Stimulated activated CD8-positive, alpha-beta memory T cell treated with anti-CD3 and anti-CD28 coated beads, Interleukin-2, amount 100 ng/mL, for 48 hours (primary cell): ENCODE measurements around the gene AFF1.
"Not testable (repeated sequence)": the region's sequence is repeated elsewhere in the genome, so short reads cannot be mapped to it uniquely, and the experiment has no call there.

Source experiments
- DNase-seq, 2 donors: peaks; one replicate each; pipeline ENCODE4 v3.0.0-alpha.2; 2020; ENCODE audit warnings: low read depth in 2 of 2

AFF1 gene

DNA sequence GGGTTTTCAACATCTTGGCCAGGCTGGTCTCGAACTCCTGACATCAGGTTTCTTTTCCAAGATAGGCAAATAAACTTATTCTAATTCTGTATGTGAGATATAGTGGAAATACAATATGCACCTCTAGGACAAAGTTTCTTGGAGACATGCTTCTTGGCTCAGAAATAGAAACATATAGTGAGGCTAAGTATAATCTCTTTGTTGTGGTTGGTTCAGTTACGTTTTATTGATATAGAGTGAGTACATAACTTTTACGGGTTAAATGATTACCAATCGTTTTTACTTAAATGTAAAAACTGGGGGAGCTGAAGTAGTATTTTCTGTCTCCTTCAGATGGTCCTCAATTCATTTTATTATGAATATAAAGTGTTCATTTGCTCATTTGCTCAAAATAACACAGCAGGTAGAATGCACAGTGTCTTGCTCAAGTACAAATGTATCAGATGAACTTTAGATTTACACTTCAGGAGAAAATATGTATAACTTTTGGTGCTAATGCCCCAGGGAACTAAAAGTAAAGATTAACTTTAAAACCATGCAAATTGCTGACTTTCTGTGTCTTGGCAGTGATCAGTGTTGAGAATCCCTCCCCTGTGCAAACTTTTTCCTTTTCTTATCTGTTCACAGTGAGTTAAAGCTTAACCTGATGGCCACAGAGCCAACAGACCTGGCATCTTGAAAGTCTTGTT is 77.6 kb downstream of the AFF1 start:
- no peak for DNase-seq

- DNase-seq: not testable (repeated sequence)
Measured at GRCh38 chr4:87012954-87013308, 78.1 kb downstream of the AFF1 start.

DNA sequence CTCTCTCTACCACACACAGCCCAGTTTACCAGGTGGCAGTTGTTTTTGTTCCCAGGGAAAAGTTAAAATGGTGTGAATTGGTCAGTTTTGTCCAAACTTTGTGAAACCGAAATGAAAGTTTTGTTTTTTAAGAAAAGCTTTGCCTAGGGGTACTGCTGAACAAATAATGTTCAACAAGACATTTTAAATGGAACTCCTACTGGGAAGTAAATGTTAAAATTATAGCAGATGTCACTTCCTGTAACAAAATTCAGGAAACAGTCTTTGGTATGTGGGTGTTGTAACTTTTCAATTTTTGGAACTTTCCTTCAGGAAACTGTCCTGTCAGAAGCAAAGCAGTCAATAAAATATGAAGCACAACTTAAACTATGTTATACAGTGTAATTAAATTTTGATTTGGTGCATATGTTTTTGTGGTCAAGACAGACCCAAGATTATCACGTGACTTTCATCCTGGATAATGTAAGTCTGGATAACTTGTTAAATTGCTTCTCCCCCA is 79.5 kb downstream of the AFF1 start:
- DNase-seq: no peak

GRCh38 chr4:87015416-87015815 is 80.6 kb downstream of the AFF1 start:
- no peak for DNase-seq

- no peak for DNase-seq
Measured at GRCh38 chr4:87017580-87018342, 83.0 kb downstream of the AFF1 start.

- DNase-seq: no peak
Measured at GRCh38 chr4:87018753-87019152, 83.9 kb downstream of the AFF1 start.

DNA sequence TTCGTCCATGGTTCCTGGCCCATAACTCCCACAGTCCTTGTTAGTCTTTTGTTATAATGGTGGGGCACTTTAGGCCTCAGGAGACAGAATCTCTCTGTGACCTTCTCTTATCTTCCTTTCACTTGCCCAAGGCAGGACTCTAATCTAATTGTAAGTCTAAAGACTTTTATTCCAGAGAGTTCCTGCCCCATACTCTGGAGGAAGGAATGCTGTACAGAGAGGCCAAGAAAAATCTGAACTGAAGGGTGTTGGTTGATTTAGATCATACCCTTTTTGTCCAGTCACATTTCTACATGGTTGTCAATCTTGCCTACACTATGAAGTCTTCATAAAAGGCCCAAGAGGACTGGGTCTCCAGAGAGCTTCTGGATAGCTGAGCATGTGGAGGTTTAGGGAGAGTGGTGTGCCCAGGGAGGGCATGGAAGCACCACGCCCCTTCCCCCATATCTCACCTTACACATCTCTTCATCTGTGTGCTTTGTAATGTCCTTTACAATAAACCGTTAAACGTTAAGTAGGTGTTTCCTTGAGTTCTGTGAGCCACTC is 84.5 kb downstream of the AFF1 start:
- no peak for DNase-seq

- no peak for DNase-seq
Measured at GRCh38 chr4:87019898-87020297, 85.1 kb downstream of the AFF1 start.

DNA sequence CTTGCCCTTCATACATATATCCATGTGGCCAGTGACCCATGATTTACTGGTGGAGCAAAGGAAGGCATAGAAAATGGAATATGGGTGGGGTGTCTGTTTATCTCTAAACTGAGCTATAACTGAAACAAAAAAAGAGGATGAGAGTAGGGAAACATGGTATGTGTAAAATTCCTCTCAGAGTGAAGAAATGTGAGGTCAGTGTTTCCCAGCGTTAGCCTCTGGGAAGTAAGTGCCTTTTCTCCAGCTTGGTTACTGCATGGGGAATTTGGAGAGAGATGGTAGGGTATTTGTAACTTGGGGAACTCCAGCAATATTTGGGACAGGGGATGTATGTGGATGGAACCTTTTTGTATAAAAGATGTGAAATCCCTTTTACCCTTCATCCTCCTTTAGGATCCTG is 89.4 kb downstream of the AFF1 start:
- no peak for DNase-seq

GRCh38 chr4:87025023-87025613 is 90.3 kb downstream of the AFF1 start:
- DNase-seq: no peak

GRCh38 chr4:87025614-87026041 is 90.8 kb downstream of the AFF1 start:
- no peak for DNase-seq

- no peak for DNase-seq
Measured at GRCh38 chr4:87026800-87027495, 92.1 kb downstream of the AFF1 start.

DNA sequence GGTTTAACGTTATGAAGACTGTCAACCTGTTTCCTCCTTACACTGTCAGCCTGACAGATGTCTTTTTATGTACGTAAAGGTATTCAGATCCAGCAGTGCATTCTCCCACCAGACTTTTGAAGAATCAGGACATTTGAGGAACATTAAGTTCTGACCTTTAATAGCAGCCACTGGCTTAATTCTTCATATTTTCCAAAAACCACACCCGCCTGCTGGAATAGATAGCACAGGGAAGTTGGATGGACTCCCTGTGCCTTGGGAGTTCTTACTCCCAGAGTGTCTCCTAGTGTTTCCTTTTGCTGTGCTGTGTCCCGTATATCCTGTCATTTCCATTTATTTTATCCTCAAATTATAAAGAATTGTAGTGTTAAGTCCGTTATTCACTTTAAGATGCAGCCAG is 94.5 kb downstream of the AFF1 start:
- DNase-seq: no peak

- DNase-seq: no peak
Measured at GRCh38 chr4:87030124-87030523, 95.3 kb downstream of the AFF1 start.

DNA sequence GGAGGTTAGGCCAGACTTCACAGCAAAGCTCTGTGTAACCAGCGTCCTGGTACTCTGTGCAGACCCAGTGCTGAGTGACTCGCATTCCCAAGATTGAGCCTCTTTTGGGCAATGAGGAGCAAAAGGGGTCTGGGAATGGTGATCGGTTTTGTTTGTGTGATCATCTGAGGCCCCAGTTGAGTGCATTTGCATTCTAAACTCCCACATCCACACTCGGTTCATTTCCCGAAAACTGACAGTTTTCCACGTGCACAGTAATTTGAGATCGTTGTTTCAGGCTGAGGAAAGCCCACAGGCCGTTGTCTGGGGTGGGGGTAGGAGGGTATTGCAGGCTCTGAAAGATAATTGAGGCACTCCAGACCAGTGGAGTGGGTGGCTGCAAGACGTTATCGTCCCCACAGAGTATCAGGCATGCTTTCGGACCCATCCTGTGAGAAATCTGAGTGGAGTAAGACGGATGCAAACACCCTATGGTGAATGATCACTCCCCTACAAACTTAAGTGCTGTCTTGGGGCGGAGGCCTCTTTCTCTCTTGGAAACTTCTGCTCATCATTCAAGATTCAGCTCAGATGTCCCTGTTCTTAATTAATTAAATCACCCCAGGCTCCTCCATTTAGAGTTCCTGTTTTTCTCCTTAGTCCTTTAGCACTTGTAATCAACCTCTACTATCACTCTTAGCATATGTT is 96.1 kb downstream of the AFF1 start:
- DNase-seq: no peak

DNA sequence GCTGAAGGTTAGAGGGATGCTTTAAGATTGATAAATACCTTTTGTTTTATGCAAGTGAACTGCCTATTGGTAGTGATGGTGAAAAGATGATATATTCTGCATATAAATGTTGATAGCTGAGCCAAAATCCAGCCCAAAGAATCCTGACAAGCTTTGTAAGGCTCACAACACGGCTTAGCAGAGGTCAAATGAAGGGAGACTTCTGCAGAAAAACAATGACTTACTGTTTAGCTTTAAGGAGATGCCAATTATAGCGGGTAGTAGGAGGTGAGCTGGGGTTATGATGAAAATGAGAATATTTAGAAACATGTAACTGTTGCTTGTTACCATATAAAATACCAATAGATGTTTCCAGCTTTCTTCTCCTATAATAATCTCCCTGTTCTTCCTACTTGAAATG is 97.1 kb downstream of the AFF1 start:
- no peak for DNase-seq

- no peak for DNase-seq
Measured at GRCh38 chr4:87032884-87033533, 98.2 kb downstream of the AFF1 start.

GRCh38 chr4:87033902-87034301 is 99.1 kb downstream of the AFF1 start:
- no peak for DNase-seq

GRCh38 chr4:87034527-87034926 is 99.7 kb downstream of the AFF1 start:
- DNase-seq: no peak

- no peak for DNase-seq
Measured at GRCh38 chr4:87035881-87036509, 101.2 kb downstream of the AFF1 start.
